Measurements from ENCODE around the gene SEMA7A. TPM values are rescaled to one million over a fixed set of nuclear protein-coding genes. Genes with fewer than 3 reads are reported as not detected.

The SEMA7A gene
- total RNA-seq, 1 experiment from 2014 or later = 74.9 TPM

DNA sequence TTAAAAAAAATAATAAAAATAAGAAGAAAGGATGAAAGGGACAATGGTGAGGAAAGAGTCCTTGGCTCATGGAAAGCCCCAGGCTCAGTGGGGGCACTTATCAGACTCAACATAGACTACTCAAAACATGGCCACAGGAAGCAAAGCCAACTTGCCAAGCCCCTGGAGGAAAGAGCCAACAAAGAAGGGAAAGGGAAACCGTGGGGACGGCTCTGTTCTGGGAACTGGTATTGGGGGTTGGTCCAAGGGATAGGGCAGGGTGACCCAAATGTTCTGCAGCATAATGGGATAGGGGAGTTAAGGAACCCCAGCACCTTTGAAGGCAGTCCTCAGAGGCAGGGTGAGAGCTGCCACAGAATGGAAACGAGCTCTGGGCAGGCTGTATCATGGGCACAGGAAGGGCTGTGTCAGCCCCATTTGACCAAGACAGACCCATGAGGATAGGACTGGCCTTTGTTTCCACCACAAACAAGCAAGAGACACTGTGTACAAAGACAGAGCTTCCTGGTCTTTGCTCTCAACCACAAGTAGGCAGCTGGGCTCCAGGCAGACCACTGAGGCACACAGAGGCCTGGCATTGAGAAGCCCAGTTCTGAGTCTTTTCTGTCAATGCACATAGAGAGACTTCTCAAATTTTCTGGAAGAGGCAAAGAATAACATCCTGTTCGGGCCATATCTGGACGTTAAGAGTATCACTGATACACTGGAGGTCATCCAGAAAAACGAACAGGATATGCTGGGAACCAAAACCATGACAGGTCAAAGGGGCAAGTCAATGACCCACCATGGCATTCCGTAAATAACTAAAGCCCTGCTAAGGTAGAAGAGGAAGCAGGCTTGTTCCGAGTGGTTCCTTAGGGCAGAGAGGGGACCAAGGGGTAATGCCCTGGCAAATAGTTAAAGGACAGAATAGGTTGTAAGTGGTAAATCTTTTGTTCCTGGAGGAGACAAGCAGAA is 10.6 kb upstream of the SEMA7A start:
- BruUV-seq (replicated peaks) = no TSS peak
- CTCF ChIA-PET = no interaction called here

GRCh38 chr15:74443100-74443909 is 9.5 kb upstream of the SEMA7A start:
- TF ChIP-seq EZH2 (IDR thresholded peaks at IDR 0.05; ENCODE audit: low read length, unreplicated experiment) (no peak), EZH2phosphoT487 (IDR thresholded peaks at IDR 0.05; ENCODE audit: borderline replicate concordance, low read length) (no peak), CTCF (conservative IDR thresholded peaks at IDR 0.05; ENCODE audit: low read depth, low read length) (no peak)
- Histone ChIP-seq H3K27me3 (ENCODE audit: low read length) (no peaks in the 10 kb centered on the region), H3F3A (ENCODE audit: low read length, unreplicated experiment) (no peaks in the 10 kb centered on the region), H3K4me1 (ENCODE audit: insufficient read depth, low read length) (peaks cover 3% of the 10 kb centered on the region; the same call in 1 of the 2 replicates), H3K9me2 (replicated peaks; ENCODE audit: low read length) (no peaks in the 10 kb centered on the region), H3K4me3 (ENCODE audit: low read length) (no peak overlapping the region), H3K9ac (ENCODE audit: low read length) (no peak overlapping the region), H2AFZ (ENCODE audit: low read length) (no peak overlapping the region), H3K79me2 (ENCODE audit: low read length) (no peaks in the 10 kb centered on the region), H3K4me2 (ENCODE audit: low read length) (no peak overlapping the region), H4K20me1 (ENCODE audit: low read length) (no peaks in the 10 kb centered on the region), H3K9me3 (ENCODE audit: low read length) (no peaks in the 10 kb centered on the region), H3K27ac (ENCODE audit: low read length) (no peak overlapping the region), H3K36me3 (ENCODE audit: low read depth, low read length) (no peaks in the 10 kb centered on the region; the same call in 1 of the 2 replicates)
- no TSS peak for BruUV-seq (replicated peaks)
- no peak for ATAC-seq
- no peak for DNase-seq
- ChIA-PET POLR2A (ENCODE audit: unreplicated experiment) (no interaction called here), CTCF (no interaction called here)
- intact Hi-C loops (cut with micrococcal nuclease) = no loop called here

More for the DNA sequence above, 10.6 kb upstream of the SEMA7A start:
- H3K9ac ChIP-seq (ENCODE audit: low read length) = no peak overlapping the region
- no peaks in the 10 kb centered on the region for H3K27me3 ChIP-seq (ENCODE audit: low read length)
- no peak overlapping the region for H2AFZ ChIP-seq (ENCODE audit: low read length)
- no peak for TF ChIP-seq EZH2 (IDR thresholded peaks at IDR 0.05; ENCODE audit: low read length, unreplicated experiment)
- no peak overlapping the region for H3K27ac ChIP-seq (ENCODE audit: low read length)
- no peaks in the 10 kb centered on the region for H3K79me2 ChIP-seq (ENCODE audit: low read length)
- intact Hi-C loops (cut with micrococcal nuclease) = no loop called here
- H3K36me3 ChIP-seq (ENCODE audit: low read depth, low read length) = no peaks in the 10 kb centered on the region; the same call in 1 of the 2 replicates
- POLR2A ChIA-PET (ENCODE audit: unreplicated experiment) = no interaction called here
- no peak overlapping the region for H3K4me2 ChIP-seq (ENCODE audit: low read length)
- H3K9me2 ChIP-seq (replicated peaks; ENCODE audit: low read length) = no peaks in the 10 kb centered on the region
- no peaks in the 10 kb centered on the region for H3K4me1 ChIP-seq (ENCODE audit: insufficient read depth, low read length)
- H3K4me3 ChIP-seq (ENCODE audit: low read length) = no peak overlapping the region
- DNase-seq (no peak), ATAC-seq (no peak)
- H4K20me1 ChIP-seq (ENCODE audit: low read length) = no peaks in the 10 kb centered on the region
- no peaks in the 10 kb centered on the region for H3K9me3 ChIP-seq (ENCODE audit: low read length)
- no peaks in the 10 kb centered on the region for H3F3A ChIP-seq (ENCODE audit: low read length, unreplicated experiment)

DNA sequence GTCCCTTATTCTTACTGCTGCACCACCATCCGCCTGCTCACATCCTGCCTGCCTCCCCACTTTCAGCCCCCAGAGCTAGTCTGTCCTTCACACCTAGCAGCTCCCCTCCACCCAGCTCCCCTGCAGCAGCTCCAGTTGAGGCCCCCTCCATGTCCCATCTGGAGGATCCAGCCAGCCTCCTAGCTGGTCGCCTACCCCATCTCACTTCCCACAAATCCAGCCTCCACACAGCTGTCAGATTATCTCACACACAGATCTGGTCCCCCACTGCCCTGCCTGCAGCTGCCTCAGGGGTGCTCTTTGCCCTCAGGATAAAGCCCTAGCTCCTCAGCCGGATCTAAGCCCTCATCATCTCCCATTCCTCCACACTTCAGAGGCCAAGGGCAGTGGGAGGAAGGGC is 8.8 kb upstream of the SEMA7A start:
- POLR2A ChIA-PET (ENCODE audit: unreplicated experiment) = no interaction called here
- Histone ChIP-seq H3K4me3 (ENCODE audit: low read length) (no peak overlapping the region), H3K9me2 (replicated peaks; ENCODE audit: low read length) (no peaks in the 10 kb centered on the region), H3K27ac (ENCODE audit: low read length) (no peak overlapping the region), H3K79me2 (ENCODE audit: low read length) (no peaks in the 10 kb centered on the region), H3K4me2 (ENCODE audit: low read length) (no peak overlapping the region), H4K20me1 (ENCODE audit: low read length) (no peaks in the 10 kb centered on the region), H3K9me3 (ENCODE audit: low read length) (no peaks in the 10 kb centered on the region), H3K4me1 (ENCODE audit: insufficient read depth, low read length) (peaks cover 5% of the 10 kb centered on the region; the same call in 1 of the 2 replicates), H2AFZ (ENCODE audit: low read length) (no peak overlapping the region), H3K9ac (ENCODE audit: low read length) (no peak overlapping the region), H3K36me3 (ENCODE audit: low read depth, low read length) (no peaks in the 10 kb centered on the region), H3F3A (ENCODE audit: low read length, unreplicated experiment) (no peaks in the 10 kb centered on the region), H3K27me3 (ENCODE audit: low read length) (no peaks in the 10 kb centered on the region)
- DNase-seq (no peak), ATAC-seq (no peak)
- CTCF ChIA-PET = no interaction called here
- no peak for TF ChIP-seq CTCF (conservative IDR thresholded peaks at IDR 0.05; ENCODE audit: low read depth, low read length)
- TF ChIP-seq EZH2phosphoT487 (IDR thresholded peaks at IDR 0.05; ENCODE audit: borderline replicate concordance, low read length) = no peak
- TF ChIP-seq EZH2 (IDR thresholded peaks at IDR 0.05; ENCODE audit: low read length, unreplicated experiment) = no peak
- no TSS peak for BruUV-seq (replicated peaks)
- intact Hi-C loops (cut with micrococcal nuclease) = no loop called here
